Smooth muscle cell (in vitro differentiated cells): ENCODE measurements around the gene THEMIS. TPM values are rescaled to one million over a fixed set of nuclear protein-coding genes. Genes with fewer than 3 reads are reported as not detected.

ENCODE experiments used
- DNase-seq: peaks from one replicate; lab custom pipeline; 2025; ENCODE audit not compliant: unreplicated experiment; lab: John Stamatoyannopoulos, UW
- H2AFZ ChIP-seq: fragments of 200-600 bp; sonication (generic); 2 replicates; pipeline ENCODE4 v1.6.0; 2016; ENCODE audit warnings: antibody characterized with exemption, low read depth, mild to moderate bottlenecking
- H3F3A ChIP-seq: fragments of 200-600 bp; sonication (generic); 2 replicates; pipeline ENCODE4 v1.6.0; 2017; ENCODE audit warnings: antibody characterized with exemption, low read depth
- H3K27ac ChIP-seq: fragments of 200-600 bp; sonication (generic); 2 replicates; pipeline ENCODE4 v1.5.1; 2016; ENCODE audit warnings: low read depth, mild to moderate bottlenecking
- H3K27me3 ChIP-seq: fragments of 200-600 bp; sonication (generic); 2 replicates; pipeline ENCODE4 v1.6.1; 2016; ENCODE audit warnings: low read depth, mild to moderate bottlenecking
- H3K36me3 ChIP-seq: fragments of 200-600 bp; sonication (generic); 2 replicates; pipeline ENCODE4 v1.5.1; 2016; ENCODE audit warnings: low read depth
- H3K4me1 ChIP-seq: fragments of 200-600 bp; sonication (generic); 2 replicates; pipeline ENCODE4 v1.5.1; 2016; ENCODE audit warnings: low read depth
- H3K4me2 ChIP-seq: fragments of 200-600 bp; sonication (generic); 2 replicates; pipeline ENCODE4 v1.6.0; 2016; ENCODE audit warnings: mild to moderate bottlenecking
- H3K4me3 ChIP-seq: fragments of 200-600 bp; sonication (generic); 2 replicates; pipeline ENCODE4 v1.5.1; 2016; ENCODE audit warnings: mild to moderate bottlenecking
- H3K79me2 ChIP-seq: fragments of 200-600 bp; sonication (generic); 2 replicates; pipeline ENCODE4 v1.6.0; 2016; ENCODE audit warnings: low read depth, mild to moderate bottlenecking
- H3K9ac ChIP-seq: fragments of 200-600 bp; sonication (generic); 2 replicates; pipeline ENCODE4 v1.6.0; 2016; ENCODE audit warnings: low read depth
- H3K9me3 ChIP-seq: fragments of 200-600 bp; sonication (generic); replicated peaks from 2 replicates; pipeline ENCODE4 v1.5.1; 2016; ENCODE audit warnings: low read depth
- H4K20me1 ChIP-seq: fragments of 200-600 bp; sonication (generic); 2 replicates; pipeline ENCODE4 v1.6.0; 2016; ENCODE audit warnings: low read depth
- WGBS: methylation state at CpG from one replicate; pipeline ENCODE4 v1.1.7; 2016; ENCODE audit warnings: low lambda C conversion rate; 5-methylcytosine and 5-hydroxymethylcytosine counted together
- polyA plus RNA-seq: library from polyadenylated mRNA; unstranded; fragments of >200 nt; fragmentation: Nextera tagmentation; extraction: Ambion mirVana; gene quantifications from 2 replicates; pipeline ENCODE4 v1.2.1, GENCODE V29; 2016
- total RNA-seq: library from RNA; depleted of rRNA; stranded (reverse); fragments of >200 nt; gene quantifications from 2 replicates; pipeline ENCODE4 v1.2.3, GENCODE V29; 2014
- TF ChIP-seq, protein P1 (sequence below): fragments of 200-600 bp; sonication (generic); IDR thresholded peaks from 2 replicates; pipeline ENCODE4 v1.5.1; 2017; ENCODE audit warnings: borderline replicate concordance, mild to moderate bottlenecking, antibody characterized with exemption; ENCODE audit not compliant: insufficient read depth, poor library complexity, severe bottlenecking

THEMIS gene
- total and polyA plus RNA-seq, 2 experiments from 2014 or later: not detected

DNA sequence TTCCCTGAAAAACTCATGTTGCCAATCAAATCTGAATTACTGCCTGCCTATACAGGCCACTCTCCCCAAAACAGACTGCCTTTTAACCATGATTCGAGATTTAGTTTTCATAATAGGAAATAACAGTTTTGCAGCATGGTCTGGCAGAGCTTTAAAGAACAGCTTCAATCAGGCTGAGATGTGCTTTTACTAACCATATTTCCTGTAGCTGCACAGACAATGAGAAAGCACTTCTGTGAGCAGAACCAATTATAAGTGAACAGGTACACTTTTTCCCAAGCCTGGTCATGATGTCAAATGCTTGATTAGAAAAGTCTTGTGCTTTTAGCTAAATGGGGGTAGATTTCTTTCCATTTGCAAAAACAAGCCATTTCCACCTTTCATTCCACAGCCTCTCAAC lies 108.2 kb downstream of the THEMIS start:
- Histone ChIP-seq H3K79me2 (no peaks in the 10 kb centered on the region), H3F3A (no peaks in the 10 kb centered on the region), H3K4me3 (no peak overlapping the region), H3K4me1 (no peaks in the 10 kb centered on the region), H3K27ac (no peak overlapping the region), H3K27me3 (no peaks in the 10 kb centered on the region), H3K9me3 (no peaks in the 10 kb centered on the region), H2AFZ (no peak overlapping the region), H3K36me3 (no peaks in the 10 kb centered on the region), H4K20me1 (no peaks in the 10 kb centered on the region), H3K4me2 (no peak overlapping the region), H3K9ac (no peak overlapping the region)
- TF ChIP-seq, protein P1, sequence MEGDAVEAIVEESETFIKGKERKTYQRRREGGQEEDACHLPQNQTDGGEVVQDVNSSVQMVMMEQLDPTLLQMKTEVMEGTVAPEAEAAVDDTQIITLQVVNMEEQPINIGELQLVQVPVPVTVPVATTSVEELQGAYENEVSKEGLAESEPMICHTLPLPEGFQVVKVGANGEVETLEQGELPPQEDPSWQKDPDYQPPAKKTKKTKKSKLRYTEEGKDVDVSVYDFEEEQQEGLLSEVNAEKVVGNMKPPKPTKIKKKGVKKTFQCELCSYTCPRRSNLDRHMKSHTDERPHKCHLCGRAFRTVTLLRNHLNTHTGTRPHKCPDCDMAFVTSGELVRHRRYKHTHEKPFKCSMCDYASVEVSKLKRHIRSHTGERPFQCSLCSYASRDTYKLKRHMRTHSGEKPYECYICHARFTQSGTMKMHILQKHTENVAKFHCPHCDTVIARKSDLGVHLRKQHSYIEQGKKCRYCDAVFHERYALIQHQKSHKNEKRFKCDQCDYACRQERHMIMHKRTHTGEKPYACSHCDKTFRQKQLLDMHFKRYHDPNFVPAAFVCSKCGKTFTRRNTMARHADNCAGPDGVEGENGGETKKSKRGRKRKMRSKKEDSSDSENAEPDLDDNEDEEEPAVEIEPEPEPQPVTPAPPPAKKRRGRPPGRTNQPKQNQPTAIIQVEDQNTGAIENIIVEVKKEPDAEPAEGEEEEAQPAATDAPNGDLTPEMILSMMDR: no peak
- no peak for DNase-seq
- WGBS: 80% methylated on average over 1 of the region's 1 CpG

DNA sequence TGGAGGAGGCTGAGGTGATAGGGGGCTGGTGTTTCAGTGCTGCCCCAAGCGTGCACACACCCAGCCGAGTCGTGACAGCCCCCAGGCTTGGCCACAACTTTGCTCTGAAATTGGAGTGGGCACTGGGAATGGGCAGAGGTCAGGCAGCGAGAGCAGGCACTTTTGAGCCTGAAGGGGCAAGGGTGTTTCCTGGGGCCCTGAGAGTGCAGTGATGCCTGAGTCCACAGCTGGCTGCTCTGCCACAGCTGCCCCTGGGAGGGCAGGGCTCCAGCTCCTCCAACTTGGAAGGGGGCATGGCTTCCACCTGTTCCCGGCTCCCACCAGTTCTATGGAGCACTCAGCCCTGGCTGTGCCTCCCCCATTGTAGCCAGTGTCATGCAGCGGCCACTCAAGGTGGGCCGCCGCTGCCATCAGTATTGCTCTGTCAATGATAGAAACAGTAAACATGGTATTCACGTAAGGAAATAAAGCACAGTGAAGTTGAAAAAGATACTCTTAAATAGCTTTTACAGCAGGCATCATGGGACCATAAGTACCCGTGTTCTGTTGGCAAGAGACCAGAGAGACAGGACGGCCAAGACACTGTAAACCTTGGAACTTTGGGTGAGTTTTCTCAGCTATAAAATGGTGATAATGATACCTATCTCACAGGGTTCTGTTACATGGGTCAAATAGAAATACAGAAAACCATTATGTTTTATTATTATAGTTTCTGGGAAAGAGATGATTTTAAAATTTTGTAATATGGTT lies 108.9 kb downstream of the THEMIS start:
- DNase-seq: no peak
- Histone ChIP-seq H3F3A (no peaks in the 10 kb centered on the region), H3K79me2 (no peaks in the 10 kb centered on the region), H2AFZ (no peak overlapping the region), H3K4me1 (no peaks in the 10 kb centered on the region), H3K9ac (no peak overlapping the region), H4K20me1 (no peaks in the 10 kb centered on the region), H3K9me3 (no peaks in the 10 kb centered on the region), H3K27me3 (no peaks in the 10 kb centered on the region), H3K4me2 (no peak overlapping the region), H3K27ac (no peak overlapping the region), H3K4me3 (no peak overlapping the region), H3K36me3 (no peaks in the 10 kb centered on the region)
- TF ChIP-seq, protein P1: no peak
- WGBS: 91% methylated on average over 11 of the region's 11 CpGs

- H3K4me1 ChIP-seq: no peaks in the 10 kb centered on the region
- no peak overlapping the region for H3K9ac ChIP-seq
- H4K20me1 ChIP-seq: no peaks in the 10 kb centered on the region
- no peaks in the 10 kb centered on the region for H3K27me3 ChIP-seq
- TF ChIP-seq, protein P1: no peak
- H3K9me3 ChIP-seq: no peaks in the 10 kb centered on the region
- H2AFZ ChIP-seq: no peak overlapping the region
- WGBS: 93% methylated on average over 5 of the region's 5 CpGs
- no peaks in the 10 kb centered on the region for H3K79me2 ChIP-seq
- no peak for DNase-seq
- no peak overlapping the region for H3K4me2 ChIP-seq
- H3F3A ChIP-seq: no peaks in the 10 kb centered on the region
- no peaks in the 10 kb centered on the region for H3K36me3 ChIP-seq
- H3K4me3 ChIP-seq: no peak overlapping the region
- no peak overlapping the region for H3K27ac ChIP-seq
Observed at GRCh38 chr6:127790571-127790970, 110.3 kb downstream of the THEMIS start.

GRCh38 chr6:127786109-127786508 lies 114.7 kb downstream of the THEMIS start:
- Histone ChIP-seq H4K20me1 (no peaks in the 10 kb centered on the region), H3K9me3 (no peaks in the 10 kb centered on the region), H3K9ac (no peak overlapping the region), H3K4me1 (no peaks in the 10 kb centered on the region), H3K79me2 (no peaks in the 10 kb centered on the region), H3K36me3 (no peaks in the 10 kb centered on the region), H3K27ac (no peak overlapping the region), H3K4me2 (no peak overlapping the region), H3K27me3 (no peaks in the 10 kb centered on the region), H2AFZ (no peak overlapping the region), H3F3A (no peaks in the 10 kb centered on the region), H3K4me3 (no peak overlapping the region)
- TF ChIP-seq, protein P1: no peak
- no peak for DNase-seq
- 44% methylated on average over 1 of the region's 1 CpG for WGBS
